SU-DHL-6 (cell line): ENCODE results near the gene CCNL2.

Experiments used
- EZH2phosphoT487 ChIP-seq: fragments of 200-600 bp; sonication (generic), shearing (Covaris generic); conservative IDR thresholded peaks from 2 replicates; pipeline ENCODE4 v1.6.1; 2018; ENCODE audit warnings: mild to moderate bottlenecking, antibody characterized with exemption, low read length, moderate library complexity, mixed read lengths
- TF ChIP-seq, protein P1 (sequence below): fragments of 200-600 bp; sonication (generic); IDR thresholded peaks from one replicate; pipeline ENCODE4 v1.5.1; 2017; ENCODE audit warnings: antibody characterized with exemption, mild to moderate bottlenecking, low read length, moderate library complexity; ENCODE audit not compliant: insufficient read depth, poor library complexity, severe bottlenecking

DNA sequence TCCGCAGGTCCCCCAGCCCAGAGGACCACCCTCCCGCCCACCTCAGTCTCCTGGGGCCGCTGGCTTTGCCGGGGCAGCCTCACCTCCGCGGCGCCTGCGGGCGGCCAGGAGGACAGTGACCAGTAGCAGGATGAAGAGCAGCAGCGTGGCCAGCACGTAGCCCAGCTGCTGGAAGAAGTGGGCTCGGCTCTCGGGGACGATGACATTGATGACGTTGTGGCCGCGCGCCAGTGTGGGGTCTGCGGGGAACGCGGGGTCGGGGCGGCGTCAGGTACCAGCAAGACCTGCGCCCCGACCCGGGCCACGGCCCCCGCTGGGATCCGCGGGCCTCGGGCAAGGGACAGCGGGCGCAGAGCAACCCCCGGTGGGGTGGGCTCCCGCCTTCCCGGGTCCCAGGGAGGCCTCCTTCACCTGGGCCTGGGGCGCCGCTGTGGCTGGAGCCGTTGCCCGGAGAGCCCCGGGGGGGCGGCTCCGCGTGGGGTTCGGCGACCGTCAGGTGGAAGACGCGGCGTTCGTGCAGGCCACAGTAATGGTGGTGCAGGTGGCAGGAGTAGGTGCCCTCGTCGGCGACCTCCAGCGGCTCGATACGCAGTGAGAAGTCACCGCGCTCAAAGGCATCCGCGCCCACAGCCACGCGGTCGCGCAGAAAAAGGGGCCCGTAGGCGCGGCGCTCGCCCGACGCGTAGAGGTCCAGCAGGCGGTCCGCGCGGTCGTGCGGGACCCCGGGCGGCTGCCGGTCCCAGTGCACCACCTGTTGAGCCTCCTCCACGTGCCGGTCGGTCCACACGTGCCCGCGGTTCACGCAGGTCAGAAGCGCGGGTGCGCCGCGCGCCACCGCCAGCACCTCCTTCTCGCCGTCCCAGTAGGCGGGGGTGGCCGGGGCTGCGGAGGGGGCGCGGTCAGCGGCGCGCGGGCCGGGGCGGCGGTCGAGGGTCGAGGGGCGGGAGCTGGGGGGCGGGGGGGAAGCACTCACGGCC lies 44.6 kb downstream of the CCNL2 start:
- no peak for TF ChIP-seq EZH2phosphoT487
- TF ChIP-seq, protein P1, sequence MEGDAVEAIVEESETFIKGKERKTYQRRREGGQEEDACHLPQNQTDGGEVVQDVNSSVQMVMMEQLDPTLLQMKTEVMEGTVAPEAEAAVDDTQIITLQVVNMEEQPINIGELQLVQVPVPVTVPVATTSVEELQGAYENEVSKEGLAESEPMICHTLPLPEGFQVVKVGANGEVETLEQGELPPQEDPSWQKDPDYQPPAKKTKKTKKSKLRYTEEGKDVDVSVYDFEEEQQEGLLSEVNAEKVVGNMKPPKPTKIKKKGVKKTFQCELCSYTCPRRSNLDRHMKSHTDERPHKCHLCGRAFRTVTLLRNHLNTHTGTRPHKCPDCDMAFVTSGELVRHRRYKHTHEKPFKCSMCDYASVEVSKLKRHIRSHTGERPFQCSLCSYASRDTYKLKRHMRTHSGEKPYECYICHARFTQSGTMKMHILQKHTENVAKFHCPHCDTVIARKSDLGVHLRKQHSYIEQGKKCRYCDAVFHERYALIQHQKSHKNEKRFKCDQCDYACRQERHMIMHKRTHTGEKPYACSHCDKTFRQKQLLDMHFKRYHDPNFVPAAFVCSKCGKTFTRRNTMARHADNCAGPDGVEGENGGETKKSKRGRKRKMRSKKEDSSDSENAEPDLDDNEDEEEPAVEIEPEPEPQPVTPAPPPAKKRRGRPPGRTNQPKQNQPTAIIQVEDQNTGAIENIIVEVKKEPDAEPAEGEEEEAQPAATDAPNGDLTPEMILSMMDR = no peak
